Activated naive CD4-positive, alpha-beta T cell treated with Interleukin-2 at 50 U/mL for 16 hours (primary cell): Measurements from ENCODE around the gene ZNF239.
"Not testable (repeated sequence)": the region's sequence is repeated elsewhere in the genome, so short reads cannot be mapped to it uniquely, and the experiment has no call there.

ENCODE experiments used
- DNase-seq: peaks from one replicate; pipeline ENCODE4 v3.0.0-alpha.2; 2020

The ZNF239 gene

GRCh38 chr10:43574001-43574892 is at the start of gene ZNF239:
ZNF239 (minus strand) TSS chr10:43574616; CDS start chr10:43558079, 16,537 bp downstream.
- DNase-seq = peak; percentile 86

- DNase-seq = no peak
Observed at GRCh38 chr10:43623351-43623750, 48.9 kb upstream of the ZNF239 start.

- DNase-seq = no peak
Observed at GRCh38 chr10:43622038-43622437, 47.6 kb upstream of the ZNF239 start.

DNA sequence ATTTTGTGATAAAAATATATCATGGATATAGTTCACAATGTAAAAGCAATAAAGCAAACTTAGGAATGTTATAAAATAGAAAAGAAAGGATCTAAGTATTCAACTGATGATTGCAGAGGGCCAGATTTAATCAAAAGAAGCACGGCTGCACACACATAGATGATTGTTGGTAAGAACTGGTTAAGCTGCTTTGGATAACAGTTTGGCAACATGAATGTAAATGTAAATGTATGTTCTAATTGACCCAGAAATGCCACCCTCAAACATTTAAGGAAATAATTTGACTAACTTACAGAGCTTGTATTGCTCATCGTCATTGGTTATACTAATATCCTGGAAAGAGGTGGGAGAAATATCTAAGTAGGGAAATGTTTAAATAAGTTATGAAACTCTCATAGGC is 45.0 kb upstream of the ZNF239 start:
- DNase-seq = no peak

- no peak for DNase-seq
Observed at GRCh38 chr10:43616697-43617370, 42.4 kb upstream of the ZNF239 start.

- no peak for DNase-seq
Observed at GRCh38 chr10:43610636-43611035, 36.2 kb upstream of the ZNF239 start.

- no peak for DNase-seq
Observed at GRCh38 chr10:43607199-43607573, 32.8 kb upstream of the ZNF239 start.

DNA sequence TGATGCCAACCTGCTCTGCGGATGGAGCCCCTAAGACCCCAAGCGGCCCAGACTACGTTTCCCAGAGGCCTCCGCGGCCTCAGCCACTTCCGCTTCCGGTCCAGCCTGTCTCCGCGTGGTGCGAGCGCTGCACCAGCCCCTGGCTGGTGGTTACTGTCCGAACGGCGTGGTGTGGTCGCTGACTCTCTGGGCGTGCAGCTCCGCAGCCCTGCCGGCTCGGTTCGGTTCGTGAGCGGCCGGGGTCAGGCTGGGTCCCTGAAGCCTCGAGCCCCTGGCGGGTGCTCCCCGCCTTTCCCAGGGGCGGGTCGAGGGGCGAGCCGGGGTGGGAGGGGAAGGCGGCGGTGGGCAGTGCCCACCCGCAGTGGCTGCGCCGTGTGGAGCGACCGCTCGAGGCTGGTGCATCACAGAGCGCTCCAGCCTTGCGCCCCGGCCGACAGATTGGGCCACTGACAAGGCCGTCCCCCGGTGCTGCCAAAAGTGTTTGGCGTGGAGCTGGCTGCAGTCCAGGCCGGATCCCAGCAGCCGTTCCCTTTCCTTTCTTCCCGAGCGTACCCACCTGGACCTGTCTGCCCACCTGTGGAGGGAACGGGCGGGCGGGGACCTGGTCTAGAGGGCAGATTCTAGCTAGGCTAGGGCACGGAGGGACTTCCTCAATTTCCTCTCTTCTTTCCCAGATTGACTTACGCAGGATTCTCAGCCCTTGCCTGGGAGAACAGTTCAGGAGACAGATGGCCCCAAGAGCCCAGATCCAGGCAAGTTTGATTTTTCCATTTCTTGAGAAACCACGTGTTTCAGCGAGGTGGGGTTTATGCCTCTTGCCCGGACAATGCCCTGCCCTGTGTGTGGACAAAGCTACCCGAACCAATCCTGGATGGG is 32.1 kb upstream of the ZNF239 start, which contains the start of gene ZNF485:
Gene ZNF485, plus strand, starts transcription at position 116 of the 876 bp plus-strand sequence. Its CDS starts 613 bp downstream, at position 729.
- peak; percentile 72 for DNase-seq

- no peak for DNase-seq
Observed at GRCh38 chr10:43605850-43606322, 31.5 kb upstream of the ZNF239 start.

GRCh38 chr10:43601576-43601975 is 27.2 kb upstream of the ZNF239 start:
- not testable (repeated sequence) for DNase-seq

DNA sequence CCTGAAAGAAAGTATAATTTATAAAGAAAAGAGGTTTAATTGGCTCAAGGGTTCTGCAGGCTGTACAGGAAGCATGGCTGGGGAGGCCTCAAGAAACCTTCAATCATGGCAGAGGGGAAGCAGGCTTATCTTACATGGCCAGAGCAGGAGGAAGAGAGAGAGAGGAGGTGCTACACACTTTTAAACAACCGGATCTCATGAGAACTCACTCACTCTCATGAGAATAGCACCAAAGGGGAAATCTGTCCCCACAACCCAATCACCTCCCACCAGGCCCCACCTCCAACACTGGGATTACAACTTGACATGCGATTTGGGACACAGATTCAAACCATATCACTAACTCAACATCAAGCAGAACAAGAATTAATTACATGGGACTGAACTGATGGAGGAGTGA is 24.9 kb upstream of the ZNF239 start:
- DNase-seq = no peak

DNA sequence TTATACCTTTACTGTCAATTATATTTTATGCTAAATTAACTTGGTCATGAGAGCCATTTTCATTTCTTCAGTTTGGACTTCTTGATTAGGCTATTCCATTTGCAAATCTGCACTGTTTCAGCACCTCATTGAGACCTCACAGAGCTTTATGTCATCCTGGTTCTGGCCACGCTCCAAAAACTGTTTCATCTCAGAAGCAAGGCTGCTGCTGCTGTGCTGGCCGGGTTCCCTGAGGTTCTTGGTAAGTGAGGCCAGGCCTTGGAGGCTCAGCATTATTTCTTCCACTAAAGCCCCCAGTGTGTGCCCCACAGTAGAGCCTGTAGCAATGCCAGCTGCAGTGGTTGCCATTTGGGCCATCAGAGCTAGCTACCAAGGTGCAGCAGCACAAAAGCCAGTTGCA is 24.0 kb upstream of the ZNF239 start:
- DNase-seq = no peak

GRCh38 chr10:43596546-43596945 is 22.1 kb upstream of the ZNF239 start:
- no peak for DNase-seq

DNA sequence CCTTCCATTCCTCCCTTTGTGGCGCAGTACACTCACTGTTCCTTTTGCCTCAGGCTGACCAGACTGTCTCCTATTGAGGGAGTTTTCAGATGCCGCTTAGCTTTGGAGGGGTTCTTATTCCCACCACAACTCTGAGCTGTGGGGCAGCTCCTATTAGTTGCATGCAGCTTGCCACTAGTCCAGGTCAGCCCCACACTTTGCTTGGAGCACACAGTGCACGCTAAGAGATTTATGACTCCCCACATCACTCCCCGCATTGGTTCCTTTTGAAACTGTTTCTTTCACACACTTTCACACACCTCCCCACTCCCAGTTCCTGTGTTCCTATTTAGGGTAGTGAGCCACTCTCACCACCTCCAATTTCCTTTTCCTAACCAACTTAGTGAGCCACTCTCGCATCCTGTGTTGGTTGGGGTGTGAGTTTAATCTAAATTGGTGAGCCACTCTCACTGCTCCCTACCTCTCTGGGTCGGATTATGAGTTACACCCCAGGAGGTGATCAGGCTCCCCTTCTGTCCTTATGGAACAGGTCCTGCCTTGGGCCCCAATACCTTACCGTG is 21.4 kb upstream of the ZNF239 start:
- peak; percentile 28 for DNase-seq

GRCh38 chr10:43594944-43595589 is 20.7 kb upstream of the ZNF239 start:
- DNase-seq = peak; percentile 26

DNA sequence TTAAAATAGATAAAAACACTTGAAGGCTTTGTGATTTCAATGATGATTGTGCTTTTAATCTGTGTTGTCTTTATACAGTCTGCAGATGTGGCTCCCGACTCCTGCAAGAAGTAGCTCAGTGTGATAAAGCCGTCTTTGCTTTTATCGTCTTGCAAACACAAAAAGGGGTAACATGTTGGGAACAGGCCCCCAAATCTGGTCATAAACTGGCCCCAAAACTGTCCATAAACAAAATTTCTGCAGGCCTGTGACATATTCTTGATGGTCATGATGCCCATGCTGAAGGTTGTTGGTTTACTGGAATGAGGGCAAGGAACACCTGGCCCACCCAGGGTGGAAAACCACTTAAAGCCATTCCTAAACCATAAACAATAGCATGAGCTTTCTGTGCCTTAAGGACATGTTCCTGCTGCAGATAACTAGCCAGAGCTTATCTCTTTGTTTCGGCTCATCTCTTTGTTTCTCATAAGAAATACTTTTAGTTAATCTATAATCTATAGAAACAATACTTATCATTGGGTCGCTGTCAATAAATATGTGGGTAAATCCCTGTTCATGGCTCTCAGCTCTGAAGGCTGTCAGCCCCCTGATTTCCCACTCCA is 17.0 kb upstream of the ZNF239 start:
- no peak for DNase-seq

GRCh38 chr10:43586730-43587115 is 12.3 kb upstream of the ZNF239 start:
- not testable (repeated sequence) for DNase-seq

- no peak for DNase-seq
Observed at GRCh38 chr10:43585981-43586729, 11.7 kb upstream of the ZNF239 start.

DNA sequence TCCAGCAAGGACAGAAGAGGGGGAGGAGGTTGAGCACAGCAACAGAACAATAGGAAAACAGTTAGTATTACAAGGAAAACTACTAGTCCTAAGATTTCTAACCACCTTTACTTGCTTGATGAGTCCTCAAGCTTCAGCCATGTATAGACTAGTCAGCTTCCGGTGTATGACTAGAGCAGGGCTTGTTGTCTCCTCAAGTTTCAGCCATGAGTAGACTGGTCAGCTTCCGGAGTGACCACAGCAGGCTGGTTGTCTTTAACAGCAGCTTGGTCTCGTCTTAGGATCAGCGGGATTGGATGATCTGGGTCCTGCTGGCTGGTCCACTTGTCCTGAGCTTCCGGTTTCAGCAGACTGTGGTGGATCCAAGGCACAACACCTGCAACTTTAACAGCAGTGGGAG is 10.6 kb upstream of the ZNF239 start:
- DNase-seq = no peak

GRCh38 chr10:43584051-43584450 is 9.6 kb upstream of the ZNF239 start:
- DNase-seq = no peak

DNA sequence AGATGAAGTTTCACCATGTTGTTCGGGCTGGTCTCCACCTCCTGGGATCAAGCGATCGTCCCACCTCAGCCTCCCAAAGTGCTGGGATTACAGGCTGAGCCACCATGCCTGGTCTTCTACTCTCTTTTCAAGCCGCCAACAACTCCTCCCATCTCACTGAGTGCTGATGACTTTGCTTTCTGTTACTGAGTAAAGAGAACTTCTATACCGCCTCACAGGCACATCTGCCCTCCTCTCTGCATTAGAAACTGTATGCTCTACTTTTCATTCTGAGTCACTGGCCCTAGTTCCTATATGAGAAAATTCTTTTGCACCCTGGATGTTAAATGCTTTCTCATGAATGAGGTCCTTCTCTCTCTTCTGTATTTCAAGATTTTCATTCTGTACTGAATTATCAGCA is 2.2 kb upstream of the ZNF239 start:
- DNase-seq = no peak
